Parietal lobe (tissue), 2 donors: Measurements from ENCODE around the gene CDH3. TPM values are rescaled to one million over a fixed set of nuclear protein-coding genes. Genes with fewer than 3 reads are reported as not detected.

Experiments used
- small RNA-seq: library from RNA; depleted of rRNA; stranded (forward); fragments of <200 nt; gene quantifications from one replicate; pipeline ENCODE3, GENCODE V24; 2014; ENCODE audit warnings: low replicate concordance
- total RNA-seq: library from RNA; depleted of rRNA; stranded (reverse); fragments of >200 nt; gene quantifications from one replicate; pipeline ENCODE4 v1.2.3, GENCODE V29; 2014

The CDH3 gene
- total RNA-seq = 10.6 TPM

GRCh38 chr16:68644715-68645493 is at the start of gene CDH3:
Gene CDH3 (plus strand): TSS chr16:68645310. CDS start chr16:68645380, 70 bp downstream.

GRCh38 chr16:68737046-68737729 is 92.1 kb downstream of the CDH3 start, which contains the start of gene CDH1:
Gene CDH1 (plus strand): TSS chr16:68737292. CDS start chr16:68737416, 124 bp downstream.

Small RNA genes within 50 kb of the gene (small RNA-seq; reads per million reads assigned to genes)
- not detected for gene HSPE1P5
- not detected for gene RF01233
- gene RNA5SP429 = not detected

Other genes starting within 250 kb of the CDH3 start
- gene SMPD3, start 196.8 kb upstream of the CDH3 start, total RNA-seq = 107 TPM
- 146 TPM for gene ZFP90, start 106.0 kb upstream of the CDH3 start, total RNA-seq
- 1.3 TPM for gene CDH1, start 92.0 kb downstream of the CDH3 start, total RNA-seq
- 41.3 TPM for gene TANGO6, start 198.2 kb downstream of the CDH3 start, total RNA-seq